Measurements from ENCODE around the gene SHC1.

- TF ChIP-seq POLR2A (IDR thresholded peaks at IDR 0.05; ENCODE audit: low read depth, low read length): no peak
- no peak for TF ChIP-seq POLR2AphosphoS5 (IDR thresholded peaks at IDR 0.05; ENCODE audit: low read depth, low read length)
Observed at GRCh38 chr1:155016231-155016831, 45.8 kb upstream of the SHC1 start.
